ENCODE measurements around the gene C2orf76.

C2orf76 gene

GRCh38 chr2:119333833-119334232 is 32.8 kb downstream of the C2orf76 start:
- DNase-seq: no peak

- DNase-seq: no peak
Measured at GRCh38 chr2:119333360-119333759, 33.3 kb downstream of the C2orf76 start.

GRCh38 chr2:119332953-119333352 is 33.7 kb downstream of the C2orf76 start:
- no peak for DNase-seq

GRCh38 chr2:119327431-119327830 is 39.2 kb downstream of the C2orf76 start:
- no peak for DNase-seq

GRCh38 chr2:119326938-119327337 is 39.7 kb downstream of the C2orf76 start:
- no peak for DNase-seq

GRCh38 chr2:119324685-119325270 is 41.9 kb downstream of the C2orf76 start:
- DNase-seq: no peak

- no peak for DNase-seq
Measured at GRCh38 chr2:119323459-119323858, 43.2 kb downstream of the C2orf76 start.

GRCh38 chr2:119319593-119319992 is 47.0 kb downstream of the C2orf76 start:
- no peak for DNase-seq

GRCh38 chr2:119317554-119317953 is 49.1 kb downstream of the C2orf76 start:
- DNase-seq: no peak

GRCh38 chr2:119316066-119316465 is 50.6 kb downstream of the C2orf76 start:
- no peak for DNase-seq

- no peak for DNase-seq
Measured at GRCh38 chr2:119315241-119315925, 51.3 kb downstream of the C2orf76 start.

GRCh38 chr2:119311831-119312230 is 54.8 kb downstream of the C2orf76 start:
- no peak for DNase-seq

GRCh38 chr2:119311371-119311770 is 55.3 kb downstream of the C2orf76 start:
- DNase-seq: no peak

- no peak for DNase-seq
Measured at GRCh38 chr2:119308793-119309330, 57.8 kb downstream of the C2orf76 start.

GRCh38 chr2:119307419-119308140 is 59.1 kb downstream of the C2orf76 start:
- DNase-seq: no peak

GRCh38 chr2:119306196-119306590 is 60.4 kb downstream of the C2orf76 start:
- DNase-seq: no peak

GRCh38 chr2:119305497-119306195 is 61.0 kb downstream of the C2orf76 start:
- DNase-seq: no peak

GRCh38 chr2:119304847-119305246 is 61.8 kb downstream of the C2orf76 start:
- DNase-seq: no peak

GRCh38 chr2:119301413-119301812 is 65.2 kb downstream of the C2orf76 start:
- DNase-seq: no peak

GRCh38 chr2:119295688-119296375 is 70.8 kb downstream of the C2orf76 start:
- DNase-seq: no peak

GRCh38 chr2:119294671-119295070 is 72.0 kb downstream of the C2orf76 start:
- DNase-seq: no peak

- DNase-seq: no peak
Measured at GRCh38 chr2:119293900-119294299, 72.7 kb downstream of the C2orf76 start.

- DNase-seq: no peak
Measured at GRCh38 chr2:119293254-119293653, 73.4 kb downstream of the C2orf76 start.

All from CD4-positive, alpha-beta T cell treated with Interleukin-15 for 1 hour (primary cell).